BJ (cell line): ENCODE data around the gene L2HGDH. TPM values are rescaled to one million over a fixed set of nuclear protein-coding genes. Genes with fewer than 3 reads are reported as not detected.
A peak's percentile ranks its signal among the peaks of the same experiment; 100 is the strongest.

Source experiments
- CTCF ChIA-PET: fragments of 350-600 bp; formaldehyde crosslinking; extraction: SDS; loops from one replicate; lab custom pipeline; 2021; ENCODE audit warnings: antibody characterized with exemption, inconsistent platforms; lab: Yijun Ruan, JAX
- POLR2A ChIA-PET: fragments of 300-600 bp; sonication (Branson Sonifier 250); formaldehyde crosslinking; extraction: SDS; loops from one replicate; lab custom pipeline; 2021; ENCODE audit warnings: antibody characterized with exemption; lab: Charles Lee
- DNase-seq: peaks from one replicate; pipeline ENCODE4 v3.0.0-alpha.2; 2011; ENCODE audit warnings: low read depth
- H3K27me3 ChIP-seq: 2 replicates; pipeline ENCODE4 v1.6.0; 2011; ENCODE audit warnings: low read length; ENCODE audit not compliant: control insufficient read depth, insufficient read depth
- H3K36me3 ChIP-seq: 2 replicates; pipeline ENCODE4 v1.5.1; 2011; ENCODE audit warnings: low read length; ENCODE audit not compliant: control insufficient read depth, insufficient read depth
- H3K4me3 ChIP-seq: 2 replicates; pipeline ENCODE4 v1.5.1; 2011; ENCODE audit warnings: low read depth, mild to moderate bottlenecking, control low read depth, low read length
- polyA plus RNA-seq: library from polyadenylated mRNA; depleted of rRNA; stranded (reverse); fragments of >200 nt; gene quantifications from 2 replicates; pipeline ENCODE4 v1.2.3, GENCODE V29; 2011
- TF ChIP-seq, protein P1 (sequence below): IDR thresholded peaks from 2 replicates; pipeline ENCODE4 v1.5.1; 2011; ENCODE audit warnings: low read depth, mild to moderate bottlenecking, control low read depth, inconsistent platforms, low read length, moderate library complexity; ENCODE audit not compliant: insufficient read depth

The L2HGDH gene
- polyA plus RNA-seq, 1 experiment = 2.3 TPM

DNA sequence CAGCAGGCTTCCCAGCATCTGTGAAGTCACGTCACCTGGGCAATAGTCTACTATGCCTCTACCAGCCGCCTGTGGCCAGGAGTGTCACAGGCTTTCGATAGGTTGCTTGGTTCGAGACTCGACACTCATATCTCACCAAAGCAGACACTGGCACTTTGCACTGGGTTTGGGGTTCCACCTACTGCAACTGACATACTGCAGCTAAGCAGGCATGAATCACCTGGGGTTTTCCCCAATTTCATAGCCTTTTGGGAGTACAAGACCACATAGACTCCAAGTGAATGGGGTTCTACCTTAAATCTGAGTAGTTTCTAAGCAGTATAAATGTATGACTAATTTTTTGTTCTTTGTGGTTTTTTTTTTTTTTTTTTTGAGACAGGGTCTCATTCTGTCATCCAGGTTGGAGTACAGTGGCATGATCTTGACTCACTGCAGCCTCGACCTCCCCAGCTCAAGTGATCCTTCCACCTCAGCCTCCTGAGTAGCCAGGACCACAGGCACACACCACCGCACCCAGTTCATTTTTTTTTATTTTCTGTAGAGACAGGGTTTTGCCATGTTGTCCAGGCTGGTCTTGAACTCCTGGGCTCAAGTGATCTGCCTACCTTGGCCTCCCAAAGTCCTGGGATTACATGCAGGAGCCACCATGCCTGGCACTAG, 32.2 kb upstream of the L2HGDH start:
- no peaks in the 10 kb centered on the region for H3K36me3 ChIP-seq
- TF ChIP-seq, protein P1, sequence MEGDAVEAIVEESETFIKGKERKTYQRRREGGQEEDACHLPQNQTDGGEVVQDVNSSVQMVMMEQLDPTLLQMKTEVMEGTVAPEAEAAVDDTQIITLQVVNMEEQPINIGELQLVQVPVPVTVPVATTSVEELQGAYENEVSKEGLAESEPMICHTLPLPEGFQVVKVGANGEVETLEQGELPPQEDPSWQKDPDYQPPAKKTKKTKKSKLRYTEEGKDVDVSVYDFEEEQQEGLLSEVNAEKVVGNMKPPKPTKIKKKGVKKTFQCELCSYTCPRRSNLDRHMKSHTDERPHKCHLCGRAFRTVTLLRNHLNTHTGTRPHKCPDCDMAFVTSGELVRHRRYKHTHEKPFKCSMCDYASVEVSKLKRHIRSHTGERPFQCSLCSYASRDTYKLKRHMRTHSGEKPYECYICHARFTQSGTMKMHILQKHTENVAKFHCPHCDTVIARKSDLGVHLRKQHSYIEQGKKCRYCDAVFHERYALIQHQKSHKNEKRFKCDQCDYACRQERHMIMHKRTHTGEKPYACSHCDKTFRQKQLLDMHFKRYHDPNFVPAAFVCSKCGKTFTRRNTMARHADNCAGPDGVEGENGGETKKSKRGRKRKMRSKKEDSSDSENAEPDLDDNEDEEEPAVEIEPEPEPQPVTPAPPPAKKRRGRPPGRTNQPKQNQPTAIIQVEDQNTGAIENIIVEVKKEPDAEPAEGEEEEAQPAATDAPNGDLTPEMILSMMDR = no peak
- H3K4me3 ChIP-seq = no peak overlapping the region
- POLR2A ChIA-PET = interaction anchor here (0.6 to 1.2 kb wide), 3 partner anchors 8 to 12 kb away, joined by 7 to 9 read pairs (median 8); no protein-coding TSS in a partner anchor
- no peaks in the 10 kb centered on the region for H3K27me3 ChIP-seq
- DNase-seq = no peak
- CTCF ChIA-PET = interaction anchor here (0.6 to 3.8 kb wide), 2 partner anchors 24 to 187 kb away, joined by 3 to 29 read pairs; no protein-coding TSS in a partner anchor

GRCh38 chr14:50343434-50343833, 31.4 kb upstream of the L2HGDH start:
- CTCF ChIA-PET = interaction anchor here (1.1 to 3.8 kb wide), 3 partner anchors 23 to 189 kb away, joined by 6 to 29 read pairs (median 8); partner anchors contain the start of gene MAP4K5
- no peaks in the 10 kb centered on the region for H3K36me3 ChIP-seq
- POLR2A ChIA-PET = no interaction called here
- H3K27me3 ChIP-seq = no peaks in the 10 kb centered on the region
- DNase-seq = no peak
- no peak overlapping the region for H3K4me3 ChIP-seq
- TF ChIP-seq, protein P1 = no peak

GRCh38 chr14:50342221-50343078, 30.4 kb upstream of the L2HGDH start:
- H3K4me3 ChIP-seq = 0 out of 2 replicates have a peak overlapping the region, but pooled peaks have one; percentile 1
- POLR2A ChIA-PET = no interaction called here
- TF ChIP-seq, protein P1 = peak; percentile 40; the same call in 1 of the 2 replicates
- H3K36me3 ChIP-seq = no peaks in the 10 kb centered on the region
- H3K27me3 ChIP-seq = no peaks in the 10 kb centered on the region
- CTCF ChIA-PET = interaction anchor here (0.8 to 3.8 kb wide), 4 partner anchors 17 to 190 kb away, joined by 3 to 29 read pairs (median 7); partner anchors contain the start of gene MAP4K5
- peak; percentile 58 for DNase-seq

- no peak for DNase-seq
- ChIA-PET CTCF (interaction anchor here (0.6 kb wide), 1 partner anchor 48 kb away, joined by 3 read pairs; no protein-coding TSS in a partner anchor), POLR2A (no interaction called here)
- no peaks in the 10 kb centered on the region for H3K27me3 ChIP-seq
- H3K36me3 ChIP-seq = no peaks in the 10 kb centered on the region
- no peak overlapping the region for H3K4me3 ChIP-seq
- TF ChIP-seq, protein P1 = no peak
These were observed 28.9 kb upstream of the L2HGDH start for GRCh38 chr14:50340963-50341362.

DNA sequence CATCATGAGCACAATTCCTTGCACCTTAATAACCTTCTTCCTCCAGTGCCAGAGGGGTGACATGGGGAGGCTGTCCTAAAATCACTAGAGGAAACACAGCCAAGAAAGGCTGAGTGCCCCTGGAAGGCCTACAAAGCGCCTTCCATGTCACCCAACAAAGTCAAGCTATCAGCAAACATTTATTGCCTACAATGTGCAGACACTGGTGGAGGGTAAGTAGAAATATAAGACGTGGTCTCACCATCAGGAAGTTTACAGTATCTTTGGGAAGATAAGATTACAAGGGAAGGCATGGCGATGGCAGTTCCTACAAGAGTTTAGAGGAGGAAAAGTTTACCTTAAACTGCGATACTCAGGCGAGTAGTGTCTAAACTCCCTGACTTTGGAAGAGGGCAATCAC, 28.0 kb upstream of the L2HGDH start:
- CTCF ChIA-PET = interaction anchor here (0.5 to 1.4 kb wide), 2 partner anchors 18 to 470 kb away, joined by 3 read pairs; no protein-coding TSS in a partner anchor
- DNase-seq = no peak
- TF ChIP-seq, protein P1 = no peak
- Histone ChIP-seq H3K36me3 (no peaks in the 10 kb centered on the region), H3K27me3 (no peaks in the 10 kb centered on the region), H3K4me3 (no peak overlapping the region)
- POLR2A ChIA-PET = no interaction called here
